AML-193 (cell line): ENCODE results near the gene LRRC15.

ENCODE experiments used
- DNase-seq, 2 experiments: peaks; one replicate each; lab custom pipeline; 2025; lab: John Stamatoyannopoulos, UW

LRRC15 gene

GRCh38 chr3:194332858-194333211 lies 36.7 kb downstream of the LRRC15 start:
- no peak for DNase-seq

DNA sequence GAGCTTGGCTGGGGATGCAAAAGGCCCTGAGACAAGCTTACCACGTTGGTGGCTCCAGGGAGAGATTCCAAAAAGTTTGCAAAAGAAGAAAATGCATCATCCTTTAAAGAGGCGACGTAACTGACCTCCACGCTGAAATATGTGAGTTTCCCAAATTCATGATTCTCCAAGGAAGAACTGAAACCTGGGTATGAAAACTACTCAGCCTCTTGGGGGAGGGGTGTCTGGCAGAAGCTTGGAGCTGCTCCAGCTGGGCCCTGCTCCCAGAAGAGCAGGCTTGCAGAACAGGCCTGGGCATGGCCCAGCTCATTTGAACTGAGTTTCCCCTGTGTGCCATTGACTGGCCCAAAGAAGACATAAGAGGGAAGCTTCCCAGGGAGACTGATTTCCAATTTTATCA lies 39.0 kb downstream of the LRRC15 start:
- DNase-seq = no peak

DNA sequence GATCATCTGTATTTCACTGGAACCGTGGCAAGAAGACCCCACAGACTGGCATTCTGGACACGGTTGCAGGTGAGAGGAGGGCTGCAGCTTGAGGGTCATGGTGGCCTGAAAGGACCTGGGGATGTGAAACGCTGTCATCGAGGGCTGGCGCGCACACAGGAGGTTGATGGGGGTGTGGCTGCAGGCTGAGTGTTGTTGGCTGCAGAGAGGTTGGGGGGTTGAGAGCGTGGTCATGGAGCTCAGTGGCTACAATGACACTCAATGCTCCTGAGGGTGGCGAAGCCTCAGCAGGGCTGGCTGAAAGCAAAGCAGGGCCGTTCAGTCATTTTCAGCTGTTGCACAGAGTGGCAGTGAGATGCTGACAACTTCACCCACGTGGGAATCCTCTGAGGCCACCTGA lies 39.4 kb downstream of the LRRC15 start:
- DNase-seq = no peak

DNA sequence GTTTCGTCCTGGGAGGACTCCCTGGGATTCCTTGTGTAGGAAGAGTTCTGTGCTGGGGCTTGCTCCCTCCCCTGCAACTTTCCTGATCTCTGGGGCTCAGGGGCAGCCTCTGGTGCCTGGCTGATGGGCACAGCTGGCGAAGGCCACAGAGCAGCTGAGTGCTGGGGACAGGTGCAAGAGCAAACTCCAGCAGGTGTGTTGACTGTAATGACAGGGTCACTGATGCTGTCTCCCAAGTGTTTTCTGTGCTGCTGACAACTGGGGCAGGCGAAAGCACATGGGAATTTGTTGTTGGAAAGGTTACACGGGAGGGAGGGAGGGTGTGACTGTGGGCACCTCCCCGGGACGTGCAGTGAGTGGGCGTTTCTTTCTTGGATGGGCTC lies 40.0 kb downstream of the LRRC15 start:
- no peak for DNase-seq

DNA sequence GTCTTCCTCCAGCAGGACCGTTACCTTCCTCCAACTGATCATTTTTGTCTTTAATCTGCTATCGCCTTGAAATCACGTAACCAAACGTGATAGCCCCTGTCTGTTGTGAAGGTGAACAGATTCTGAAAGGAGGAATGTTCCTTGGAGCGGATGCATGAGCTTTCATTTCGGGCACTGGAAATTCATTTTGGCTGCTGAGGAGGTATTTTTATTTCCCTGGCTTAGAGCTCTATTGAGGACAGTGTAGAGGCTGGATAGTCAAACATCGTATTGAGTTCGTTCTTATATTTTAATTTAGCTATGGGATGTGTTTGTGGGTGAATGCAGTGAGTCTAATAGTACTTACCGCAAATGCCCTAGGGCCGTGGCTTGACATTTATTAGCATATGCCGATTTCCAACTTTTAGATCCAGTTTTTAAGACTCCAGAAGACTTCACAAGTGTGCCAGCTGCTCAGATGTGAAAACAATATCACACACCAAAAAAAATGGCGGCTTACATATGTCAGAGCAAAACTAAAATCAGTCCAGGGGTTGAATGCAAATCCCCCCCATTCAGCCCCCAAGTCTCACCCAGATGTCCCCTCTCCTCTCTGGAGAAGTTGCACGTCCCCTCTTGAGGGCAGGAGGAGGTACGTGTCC lies 40.5 kb downstream of the LRRC15 start:
- no peak for DNase-seq

- DNase-seq = no peak
These were observed 41.4 kb downstream of the LRRC15 start for GRCh38 chr3:194328053-194328657.

- no peak for DNase-seq
These were observed 42.1 kb downstream of the LRRC15 start for GRCh38 chr3:194327218-194328052.

- no peak for DNase-seq
These were observed 42.6 kb downstream of the LRRC15 start for GRCh38 chr3:194326968-194327217.

- no peak for DNase-seq
These were observed 43.2 kb downstream of the LRRC15 start for GRCh38 chr3:194326192-194326967.

GRCh38 chr3:194325424-194326153 lies 44.0 kb downstream of the LRRC15 start:
- no peak for DNase-seq

- DNase-seq = no peak
These were observed 44.7 kb downstream of the LRRC15 start for GRCh38 chr3:194324823-194325327.

- no peak for DNase-seq
These were observed 45.5 kb downstream of the LRRC15 start for GRCh38 chr3:194323785-194324735.

- no peak for DNase-seq
These were observed 46.8 kb downstream of the LRRC15 start for GRCh38 chr3:194322678-194323211.

DNA sequence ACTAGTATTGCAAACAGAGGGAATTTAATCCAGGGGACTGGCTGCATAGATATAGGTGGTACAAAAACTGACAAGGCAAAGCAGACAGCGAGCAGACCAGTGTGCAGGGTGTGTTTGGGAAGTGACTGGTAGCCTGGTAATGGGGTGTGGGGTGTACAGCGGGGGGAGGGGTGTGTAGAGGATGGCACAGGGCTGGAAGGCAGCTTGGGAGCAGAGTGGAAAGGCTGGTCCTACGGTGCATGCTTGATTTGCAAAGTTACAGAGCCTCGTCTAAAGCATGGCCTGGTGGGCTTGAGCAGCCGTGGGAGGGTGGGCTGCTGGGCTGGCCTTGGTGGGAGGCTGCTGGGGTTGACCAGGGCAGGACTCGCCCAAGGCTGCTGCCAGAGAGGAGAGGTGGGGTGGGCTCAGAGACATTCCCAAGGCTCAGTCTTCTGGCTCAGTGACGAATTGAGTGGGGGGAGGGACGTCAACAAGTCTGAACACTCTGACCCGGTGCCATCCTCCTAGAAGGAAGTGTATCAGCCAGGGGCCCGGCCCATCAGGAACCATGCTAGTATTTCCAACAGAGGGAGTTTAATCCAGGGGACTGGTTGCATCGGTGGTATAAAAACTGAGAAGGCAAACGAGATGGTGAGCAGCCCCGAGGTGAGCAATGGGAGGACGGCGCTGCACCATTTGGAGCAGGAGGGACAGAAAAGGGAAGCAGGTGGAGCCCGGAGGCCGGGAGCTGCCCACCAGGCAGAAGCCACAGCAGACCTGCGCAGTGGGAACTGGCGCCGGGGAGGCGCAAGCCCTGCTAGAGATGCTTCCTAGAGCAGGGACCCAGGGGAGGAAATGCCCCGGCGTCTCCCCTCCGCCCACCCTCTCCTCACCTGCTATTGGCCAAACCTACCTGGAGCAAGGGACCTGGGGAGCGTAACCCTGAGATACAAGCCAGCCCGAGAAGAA lies 47.6 kb downstream of the LRRC15 start:
- no peak for DNase-seq

- DNase-seq = no peak
These were observed 48.7 kb downstream of the LRRC15 start for GRCh38 chr3:194320744-194321243.

- DNase-seq = no peak
These were observed 49.4 kb downstream of the LRRC15 start for GRCh38 chr3:194320100-194320499.

DNA sequence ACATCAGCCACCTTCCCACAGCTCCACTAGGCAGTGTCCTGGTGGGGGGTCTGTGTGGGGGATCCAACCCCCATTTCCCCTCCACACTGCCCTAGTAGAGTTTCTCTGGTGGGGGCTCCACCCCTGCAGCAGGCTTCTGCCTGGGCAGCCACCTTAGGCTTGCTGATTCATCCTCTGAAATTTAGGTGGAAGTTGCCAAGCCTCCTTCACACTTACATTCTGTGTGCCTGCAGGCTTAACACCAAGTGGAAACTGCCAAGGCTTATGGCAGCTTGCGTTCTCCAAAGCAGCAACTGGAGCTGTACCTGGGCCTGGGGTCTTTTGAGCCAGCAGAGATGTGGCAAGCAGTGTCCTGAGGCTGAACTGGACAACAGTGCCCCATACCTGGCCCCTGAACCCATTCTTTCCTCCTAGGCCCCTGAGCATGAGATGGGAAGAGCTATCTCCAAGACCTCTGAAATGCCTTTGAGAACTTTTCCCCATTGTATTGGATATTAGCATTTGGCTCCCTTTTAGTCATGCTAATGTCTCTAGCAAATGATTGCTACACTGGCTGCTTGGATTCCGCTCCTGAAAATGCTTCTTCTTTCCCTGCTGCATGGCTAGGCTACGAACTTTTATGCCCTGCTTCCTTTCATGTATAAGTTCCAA lies 50.9 kb downstream of the LRRC15 start:
- no peak for DNase-seq

- no peak for DNase-seq
These were observed 52.6 kb downstream of the LRRC15 start for GRCh38 chr3:194316918-194317317.

DNA sequence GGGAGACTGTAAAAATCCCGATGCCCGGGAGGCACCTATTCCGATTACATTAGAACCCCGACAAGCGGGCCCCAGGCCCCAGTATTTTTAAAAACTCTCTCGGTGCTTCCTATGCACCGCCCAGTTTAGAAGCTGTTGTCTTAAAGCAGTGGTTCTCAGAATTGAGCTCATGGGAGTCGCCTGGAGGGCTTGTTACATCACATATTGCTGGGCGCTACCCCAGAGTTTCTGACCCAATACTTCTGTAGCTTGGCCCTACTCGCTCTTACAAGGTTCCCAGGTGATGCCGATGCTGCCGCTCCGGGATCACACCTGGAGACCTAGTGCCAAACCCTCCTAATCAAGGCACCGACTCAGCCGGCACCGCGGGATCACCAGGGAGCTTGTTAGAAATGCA lies 53.6 kb downstream of the LRRC15 start:
- no peak for DNase-seq
